Adipose tissue (tissue), 3 donors: ENCODE data around the gene FASTK. TPM values are rescaled to one million over a fixed set of nuclear protein-coding genes. Genes with fewer than 3 reads are reported as not detected.

Source experiments
- H3K27ac ChIP-seq: one replicate; pipeline ENCODE4 v1.5.1; 2013; ENCODE audit warnings: low read depth, low read length
- WGBS, 3 donors: extraction: QIAGEN DNeasy Blood & Tissue Kit; methylation state at CpG; one replicate each; pipeline ENCODE4 v1.1.7; 2013; 5-methylcytosine and 5-hydroxymethylcytosine counted together
- polyA plus RNA-seq, 3 donors: library from polyadenylated mRNA; stranded (reverse); fragments of 200-250 nt; gene quantifications; one replicate each; pipeline ENCODE4 v1.2.3, GENCODE V29; 2013
- donor health status: healthy with polysubstance abuse.
- donor health status: Bipolar disorder and iron deficiency.
- donor health status: healthy.

Gene FASTK
- polyA plus RNA-seq, 3 donors = 53.0 to 104 (median 91.8) TPM

- 65 to 84% (median 77%) methylated on average over 29 to 33 of the region's 33 CpGs for WGBS, 3 donors
- no peak overlapping the region for H3K27ac ChIP-seq
Measured at GRCh38 chr7:151076863-151077704, 3.5 kb downstream of the FASTK start.

GRCh38 chr7:151075978-151076426, 4.6 kb downstream of the FASTK start:
- no peak overlapping the region for H3K27ac ChIP-seq
- WGBS, 3 donors = 81 to 85% (median 83%) methylated on average over 22 of the region's 22 CpGs

GRCh38 chr7:151075662-151075971, 5.0 kb downstream of the FASTK start:
- H3K27ac ChIP-seq = no peak overlapping the region
- WGBS, 3 donors = 86 to 92% (median 89%) methylated on average over 7 of the region's 7 CpGs

- H3K27ac ChIP-seq = no peak overlapping the region
- 91 to 93% (median 91%) methylated on average over 26 of the region's 26 CpGs for WGBS, 3 donors
Measured at GRCh38 chr7:151074817-151075661, 5.6 kb downstream of the FASTK start.

GRCh38 chr7:151073990-151074389, 6.6 kb downstream of the FASTK start:
- H3K27ac ChIP-seq = no peak overlapping the region
- WGBS, 3 donors = 83 to 92% (median 87%) methylated on average over 17 of the region's 17 CpGs

DNA sequence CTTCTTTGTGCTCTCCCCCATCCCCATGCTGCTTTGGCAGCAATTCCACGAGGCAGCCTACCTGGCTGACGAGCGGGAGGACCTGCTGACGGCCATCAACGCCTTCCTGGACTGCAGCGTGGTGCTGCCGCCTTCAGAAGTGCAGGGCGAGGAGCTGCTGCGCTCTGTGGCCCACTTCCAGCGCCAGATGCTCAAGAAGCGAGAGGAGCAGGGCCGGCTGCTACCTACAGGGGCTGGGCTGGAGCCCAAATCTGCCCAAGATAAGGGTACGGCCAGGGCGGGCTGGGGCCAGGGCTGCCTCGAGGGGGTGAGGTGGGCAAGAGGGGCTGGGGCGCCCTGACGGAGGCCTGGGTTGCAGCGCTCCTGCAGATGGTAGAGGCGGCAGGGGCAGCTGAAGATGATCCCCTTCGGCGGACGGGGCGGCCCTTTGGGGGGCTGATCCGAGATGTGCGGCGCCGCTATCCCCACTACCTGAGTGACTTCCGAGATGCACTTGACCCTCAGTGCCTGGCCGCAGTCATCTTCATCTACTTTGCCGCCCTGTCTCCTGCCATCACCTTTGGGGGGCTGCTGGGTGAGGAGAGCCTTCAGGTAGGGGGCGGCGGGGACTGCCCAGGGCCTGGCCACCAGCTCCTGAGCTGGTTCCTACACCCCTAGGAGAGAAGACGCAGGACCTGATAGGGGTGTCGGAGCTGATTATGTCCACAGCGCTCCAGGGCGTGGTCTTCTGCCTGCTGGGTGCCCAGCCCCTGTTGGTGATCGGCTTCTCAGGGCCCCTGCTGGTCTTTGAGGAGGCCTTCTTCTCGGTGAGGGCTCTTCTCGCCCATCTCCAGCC, 9.4 kb downstream of the FASTK start:
- 88 to 95% (median 94%) methylated on average over 39 of the region's 39 CpGs for WGBS, 3 donors
- H3K27ac ChIP-seq = no peak overlapping the region

- H3K27ac ChIP-seq = no peak overlapping the region
- 92 to 95% (median 94%) methylated on average over 13 to 15 of the region's 15 CpGs for WGBS, 3 donors
Measured at GRCh38 chr7:151070574-151070960, 10.0 kb downstream of the FASTK start.

- no peak overlapping the region for H3K27ac ChIP-seq
- WGBS, 3 donors = 85 to 92% (median 91%) methylated on average over 17 of the region's 17 CpGs
Measured at GRCh38 chr7:151069841-151070573, 10.6 kb downstream of the FASTK start.

DNA sequence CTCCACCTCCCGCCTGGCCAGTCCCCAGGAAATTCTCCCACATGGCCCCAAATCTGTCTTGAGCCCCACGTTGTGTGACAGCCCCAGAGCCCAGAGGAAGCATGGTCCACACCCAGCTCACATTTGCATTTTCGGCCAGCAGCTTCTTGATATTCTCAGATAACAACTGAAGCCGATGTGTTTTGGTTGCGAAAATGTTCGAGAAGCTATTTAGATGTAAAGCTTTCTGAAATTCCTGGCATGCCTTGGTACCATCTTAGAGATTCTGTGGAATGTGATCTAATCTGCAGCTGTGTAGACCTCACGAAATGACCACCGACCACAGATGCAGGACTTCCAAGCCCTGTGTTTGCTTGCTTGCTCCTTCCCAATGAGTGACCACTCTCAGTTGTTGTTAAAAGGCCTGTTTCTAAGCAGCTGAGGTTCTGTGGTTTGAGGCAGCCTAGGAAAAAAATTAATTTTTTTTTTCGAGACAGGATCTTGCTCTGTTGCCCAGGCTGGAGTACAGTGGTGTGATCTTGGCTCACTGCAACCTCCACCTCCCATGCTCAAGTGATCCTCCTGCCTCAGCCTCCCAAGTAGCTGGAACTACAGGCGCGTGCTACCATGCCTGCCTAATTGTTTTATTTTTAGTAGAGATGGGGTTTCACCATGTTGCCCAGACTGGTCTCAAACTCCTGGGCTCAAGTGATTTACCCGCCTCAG, 12.4 kb downstream of the FASTK start:
- WGBS, 3 donors = 86 to 89% (median 87%) methylated on average over 12 of the region's 12 CpGs
- no peak overlapping the region for H3K27ac ChIP-seq

DNA sequence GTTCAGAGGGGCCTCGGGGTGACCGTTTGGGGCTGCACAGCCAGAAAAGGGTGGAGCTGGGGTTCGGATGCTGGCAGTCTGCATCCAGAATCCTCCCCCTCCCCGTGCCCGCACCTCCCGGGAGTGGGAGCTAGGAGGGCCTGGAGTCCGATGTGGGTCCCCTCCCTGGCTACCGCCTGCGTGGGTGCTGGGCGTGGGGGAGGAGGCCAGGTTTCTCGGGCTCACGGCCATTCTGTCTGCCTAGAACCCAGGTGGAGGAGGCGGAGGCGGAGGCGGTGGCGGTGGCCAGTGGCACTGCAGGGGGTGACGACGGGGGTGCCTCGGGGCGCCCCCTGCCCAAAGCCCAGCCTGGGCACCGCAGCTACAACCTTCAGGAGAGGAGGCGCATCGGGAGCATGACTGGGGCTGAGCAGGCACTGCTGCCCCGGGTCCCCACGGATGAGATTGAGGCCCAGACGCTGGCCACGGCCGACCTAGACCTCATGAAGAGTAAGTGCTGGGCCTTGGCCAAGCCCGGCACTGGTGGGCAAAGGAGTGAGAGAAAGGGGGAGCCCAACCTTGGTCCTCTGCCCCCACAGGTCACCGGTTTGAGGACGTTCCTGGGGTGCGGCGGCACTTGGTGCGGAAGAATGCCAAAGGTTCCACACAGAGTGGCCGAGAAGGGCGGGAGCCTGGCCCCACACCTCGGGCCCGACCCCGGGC, 14.2 kb downstream of the FASTK start:
- no peak overlapping the region for H3K27ac ChIP-seq
- 89 to 94% (median 93%) methylated on average over 38 to 39 of the region's 39 CpGs for WGBS, 3 donors

GRCh38 chr7:151065516-151065915, 15.1 kb downstream of the FASTK start:
- WGBS, 3 donors = 59 to 93% (median 89%) methylated on average over 14 of the region's 14 CpGs
- no peak overlapping the region for H3K27ac ChIP-seq

- WGBS, 3 donors = 81 to 94% (median 90%) methylated on average over 6 of the region's 6 CpGs
- no peak overlapping the region for H3K27ac ChIP-seq
Measured at GRCh38 chr7:151064993-151065392, 15.6 kb downstream of the FASTK start.

- 92 to 94% (median 93%) methylated on average over 11 to 18 of the region's 18 CpGs for WGBS, 3 donors
- no peak overlapping the region for H3K27ac ChIP-seq
Measured at GRCh38 chr7:151064454-151064853, 16.2 kb downstream of the FASTK start.

DNA sequence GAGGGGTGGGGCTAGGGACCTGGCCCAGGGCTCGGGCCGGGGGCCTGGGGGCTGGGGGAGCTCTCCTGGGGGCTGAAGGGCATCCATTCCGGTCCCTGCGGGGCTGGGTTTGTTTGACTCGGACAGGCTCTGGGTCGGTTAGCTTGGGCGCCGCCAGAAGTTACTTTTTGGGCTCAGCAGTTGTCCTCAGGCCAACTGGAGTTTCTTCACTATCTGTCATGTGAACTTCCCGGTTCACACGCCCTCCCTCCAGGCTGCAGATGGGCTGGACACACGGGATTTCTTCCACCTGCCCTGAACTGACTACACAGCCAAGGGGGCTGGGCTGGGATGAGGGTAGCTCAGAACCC, 17.4 kb downstream of the FASTK start:
- no peak overlapping the region for H3K27ac ChIP-seq
- WGBS, 3 donors = 15 to 68% (median 53%) methylated on average over 9 to 11 of the region's 11 CpGs

DNA sequence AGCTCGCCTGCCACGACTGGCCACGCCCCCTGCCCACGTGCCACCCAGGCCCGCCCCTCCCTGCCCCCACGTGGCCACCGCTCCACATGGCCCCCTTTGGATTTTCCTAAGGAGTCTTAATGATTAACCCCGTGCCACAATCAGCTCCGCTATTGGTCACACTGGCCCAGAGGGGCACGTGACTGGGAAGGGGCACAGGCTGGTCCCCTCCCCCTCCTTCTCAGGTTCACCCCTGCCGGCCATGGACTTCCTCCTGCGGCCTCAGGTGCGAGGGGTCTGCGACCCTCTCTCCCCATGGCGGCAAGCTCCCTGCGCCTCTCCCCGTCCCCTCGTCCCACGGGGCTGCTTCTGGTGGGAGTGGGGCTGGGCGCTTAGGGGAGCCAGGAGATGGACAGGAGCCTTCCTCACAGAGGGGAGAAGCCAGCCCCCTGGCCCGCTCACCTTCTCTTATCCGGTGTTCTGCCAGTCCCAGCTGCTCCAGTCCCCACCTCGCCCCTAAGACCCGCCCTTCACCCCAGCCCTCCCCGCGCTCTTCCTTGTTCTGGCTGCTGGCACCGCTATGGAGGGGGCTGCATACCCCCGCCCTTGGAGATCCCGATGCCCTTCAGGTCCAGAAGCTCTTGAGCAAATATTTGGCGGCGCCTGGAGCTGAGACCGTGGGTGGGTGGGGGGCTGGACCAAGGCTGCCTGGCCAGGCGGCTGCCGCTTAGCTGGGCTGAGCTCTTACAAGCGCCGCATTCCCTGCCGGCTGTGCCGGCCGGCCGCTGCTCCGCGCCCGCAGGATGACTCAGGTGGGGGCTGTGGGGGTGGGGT, 18.0 kb downstream of the FASTK start:
- H3K27ac ChIP-seq = no peak overlapping the region
- WGBS, 3 donors = 14 to 73% (median 60%) methylated on average over 37 to 43 of the region's 43 CpGs

DNA sequence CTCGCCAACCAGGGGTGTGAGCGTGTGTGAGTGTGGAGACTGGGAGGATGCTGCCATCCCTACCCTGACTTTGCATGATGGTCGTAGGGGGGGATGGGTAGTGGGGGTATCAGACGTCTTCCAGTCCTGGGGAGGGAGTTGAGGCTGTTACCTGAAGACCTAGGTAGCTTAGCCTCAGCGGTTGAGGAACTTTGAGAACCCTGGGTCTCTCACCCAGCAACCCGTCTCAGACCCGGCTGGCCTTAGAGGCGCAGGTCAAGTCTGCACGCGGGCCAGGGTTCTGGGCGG, 18.6 kb downstream of the FASTK start:
- no peak overlapping the region for H3K27ac ChIP-seq
- WGBS, 3 donors = 33 to 83% (median 74%) methylated on average over 8 to 11 of the region's 11 CpGs
